GM23338 (cell line): ENCODE data around the gene KCNMA1.

Experiments
- EZH2 ChIP-seq: fragments of 200-600 bp; sonication (generic); IDR thresholded peaks from one replicate; pipeline ENCODE4 v1.8.0; 2017; ENCODE audit warnings: antibody characterized with exemption, mild to moderate bottlenecking, low read depth; ENCODE audit not compliant: unreplicated experiment
- EZH2phosphoT487 ChIP-seq: fragments of 200-600 bp; sonication (generic); IDR thresholded peaks from one replicate; pipeline ENCODE4 v1.8.1; 2018; ENCODE audit warnings: antibody characterized with exemption; ENCODE audit not compliant: unreplicated experiment
- JUNB ChIP-seq: IDR thresholded peaks from one replicate; pipeline ENCODE4 v1.6.1; 2016; ENCODE audit warnings: antibody characterized with exemption; ENCODE audit not compliant: unreplicated experiment
- POLR2AphosphoS5 ChIP-seq: IDR thresholded peaks from 2 replicates; pipeline ENCODE4 v1.6.1; 2016; ENCODE audit warnings: antibody characterized with exemption, low read depth
- REST ChIP-seq: IDR thresholded peaks from one replicate; pipeline ENCODE4 v1.6.1; 2018; ENCODE audit warnings: antibody characterized with exemption; ENCODE audit not compliant: unreplicated experiment
- STAT1 ChIP-seq: IDR thresholded peaks from one replicate; pipeline ENCODE4 v1.6.1; 2016; ENCODE audit warnings: antibody characterized with exemption; ENCODE audit not compliant: unreplicated experiment
- ZNF114 ChIP-seq: fragments of 250-450 bp; sonication (Bioruptor Pico); IDR thresholded peaks from 2 replicates; pipeline ENCODE4 v1.5.0; 2020; ENCODE audit warnings: mild to moderate bottlenecking, moderate library complexity
- ZNF331 ChIP-seq: fragments of 250-450 bp; sonication (Bioruptor Pico); IDR thresholded peaks from 2 replicates; pipeline ENCODE4 v1.5.0; 2020; ENCODE audit warnings: low read depth, mild to moderate bottlenecking, moderate library complexity
- TF ChIP-seq, protein P1 (sequence below), 2 experiments: fragments of 200-600 bp in 1 of 2; sonication (generic) in 1 of 2; conservative IDR thresholded peaks; 2 replicates each; pipeline versions ENCODE4 v1.5.1 to v1.6.1; 2016 to 2017; ENCODE audit warnings: antibody characterized with exemption in 2 of 2, low read depth in 2 of 2, mild to moderate bottlenecking in 2 of 2, moderate library complexity in 1 of 2

DNA sequence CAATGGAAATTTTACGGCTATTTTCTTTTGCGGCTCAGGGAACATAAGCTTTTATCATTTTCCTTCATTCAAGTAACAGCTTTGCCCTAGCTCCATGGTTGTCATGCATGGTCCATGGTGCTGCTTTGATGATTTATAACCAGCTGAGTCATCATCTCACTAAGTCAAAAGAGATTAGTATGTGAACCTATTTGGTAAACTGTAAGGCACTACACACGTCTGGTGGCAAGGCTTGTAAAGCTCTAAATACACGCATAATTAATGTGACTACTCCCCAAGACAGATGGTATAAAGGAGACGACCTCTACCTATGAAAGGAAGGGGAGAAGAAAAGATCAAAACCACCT, 340.2 kb downstream of the KCNMA1 start:
- TF ChIP-seq EZH2 (no peak), EZH2phosphoT487 (no peak), REST (no peak), POLR2AphosphoS5 (no peak), ZNF331 (CRISPR knock-in tag) (no peak), JUNB (no peak), ZNF114 (CRISPR knock-in tag) (no peak), STAT1 (no peak)
- TF ChIP-seq, protein P1, sequence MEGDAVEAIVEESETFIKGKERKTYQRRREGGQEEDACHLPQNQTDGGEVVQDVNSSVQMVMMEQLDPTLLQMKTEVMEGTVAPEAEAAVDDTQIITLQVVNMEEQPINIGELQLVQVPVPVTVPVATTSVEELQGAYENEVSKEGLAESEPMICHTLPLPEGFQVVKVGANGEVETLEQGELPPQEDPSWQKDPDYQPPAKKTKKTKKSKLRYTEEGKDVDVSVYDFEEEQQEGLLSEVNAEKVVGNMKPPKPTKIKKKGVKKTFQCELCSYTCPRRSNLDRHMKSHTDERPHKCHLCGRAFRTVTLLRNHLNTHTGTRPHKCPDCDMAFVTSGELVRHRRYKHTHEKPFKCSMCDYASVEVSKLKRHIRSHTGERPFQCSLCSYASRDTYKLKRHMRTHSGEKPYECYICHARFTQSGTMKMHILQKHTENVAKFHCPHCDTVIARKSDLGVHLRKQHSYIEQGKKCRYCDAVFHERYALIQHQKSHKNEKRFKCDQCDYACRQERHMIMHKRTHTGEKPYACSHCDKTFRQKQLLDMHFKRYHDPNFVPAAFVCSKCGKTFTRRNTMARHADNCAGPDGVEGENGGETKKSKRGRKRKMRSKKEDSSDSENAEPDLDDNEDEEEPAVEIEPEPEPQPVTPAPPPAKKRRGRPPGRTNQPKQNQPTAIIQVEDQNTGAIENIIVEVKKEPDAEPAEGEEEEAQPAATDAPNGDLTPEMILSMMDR (conservative IDR thresholded peaks at IDR 0.05; ENCODE audit: low read depth in 2 of 2): no peak
